Activated T-helper 2 cell treated with anti-CD3 and anti-CD28 coated beads, Interferon-gamma antibody, Interleukin-2, Interleukin-4, amounts not matched to agents 10 μg/mL and 5 μg/mL and 100 μg/mL, durations not matched to agents 14 hours and 24 hours and 36 hours (primary cell): ENCODE measurements around the gene FGF14. TPM values are rescaled to one million over a fixed set of nuclear protein-coding genes. Genes with fewer than 3 reads are reported as not detected.

Experiments used
- DNase-seq: peaks from one replicate; pipeline ENCODE4 v3.0.0; 2021; ENCODE audit warnings: low spot score
- H3K27ac Mint-ChIP-seq: one replicate; pipeline ENCODE4 v1.8.0; 2021; ENCODE audit warnings: mixed read lengths
- H3K27me3 Mint-ChIP-seq: one replicate; pipeline ENCODE4 v1.8.0; 2021; ENCODE audit warnings: low read depth, mixed read lengths
- H3K36me3 Mint-ChIP-seq: one replicate; pipeline ENCODE4 v1.8.0; 2021; ENCODE audit warnings: low read depth, mixed read lengths
- H3K4me1 Mint-ChIP-seq: one replicate; pipeline ENCODE4 v1.8.0; 2021; ENCODE audit warnings: low read depth, mixed read lengths
- H3K4me3 Mint-ChIP-seq: one replicate; pipeline ENCODE4 v1.8.0; 2021; ENCODE audit warnings: low read depth, mild to moderate bottlenecking, moderate library complexity, mixed read lengths
- H3K9me3 Mint-ChIP-seq: one replicate; pipeline ENCODE4 v1.8.0; 2021; ENCODE audit warnings: mixed read lengths
- intact Hi-C: fragments of 100-400 bp; cut with micrococcal nuclease; formaldehyde crosslinking; loops from one replicate; pipeline ENCODE4 v1.15.1; 2023
- total RNA-seq: library from RNA; stranded (reverse); gene quantifications from 2 replicates; pipeline ENCODE4 v1.2.3, GENCODE V29; 2022

Gene FGF14
- total RNA-seq, 1 donor from 2014 or later = not detected

DNA sequence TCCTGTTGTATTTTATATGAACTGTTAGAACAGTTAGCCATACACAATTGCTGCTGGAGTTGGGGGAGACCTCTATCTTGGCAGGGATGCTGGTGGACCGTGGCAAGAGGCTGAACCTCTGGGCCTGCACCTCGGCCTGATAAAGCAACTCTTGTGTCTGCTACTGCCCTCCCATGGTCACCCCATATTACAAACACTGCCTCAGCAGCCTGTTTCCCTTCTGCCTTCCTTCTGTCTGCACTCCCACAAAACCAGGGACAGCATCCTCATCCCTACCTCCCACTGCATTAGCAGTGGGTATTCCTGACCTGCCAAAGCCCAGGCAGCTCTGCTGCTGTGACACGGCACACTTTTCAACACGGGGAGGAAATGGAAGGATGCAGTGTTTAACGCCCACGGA lies 456.4 kb downstream of the FGF14 start:
- no peak overlapping the region for H3K27ac Mint-ChIP-seq
- no peak overlapping the region for H3K4me3 Mint-ChIP-seq
- intact Hi-C loops = no loop called here

DNA sequence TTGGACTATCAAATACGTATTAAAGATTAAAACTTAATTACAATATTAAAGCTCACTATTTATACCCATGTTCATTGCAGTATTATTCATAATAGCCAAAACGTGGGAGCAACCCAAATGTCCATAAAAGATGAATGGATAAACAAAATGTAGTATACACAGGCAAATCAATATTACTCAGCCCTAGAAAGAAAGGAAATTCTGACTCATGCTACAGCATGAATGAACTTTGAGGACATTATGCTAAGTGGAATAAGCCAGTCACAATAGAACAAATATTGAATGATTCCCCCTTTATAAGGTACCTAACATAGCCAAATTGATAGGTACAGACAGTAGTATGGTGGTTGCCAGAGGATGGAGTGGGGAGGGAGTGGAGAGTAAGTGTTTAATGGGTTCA lies 457.3 kb downstream of the FGF14 start:
- H3K4me3 Mint-ChIP-seq = no peak overlapping the region
- no peak overlapping the region for H3K27ac Mint-ChIP-seq
- no peaks in the 10 kb centered on the region for H3K36me3 Mint-ChIP-seq
- H3K4me1 Mint-ChIP-seq = no peaks in the 10 kb centered on the region
- no peak for DNase-seq
- intact Hi-C loops = loop anchor here (5.0 kb wide), 2 partner anchors 513 to 613 kb away; no protein-coding TSS in a partner anchor
- H3K9me3 Mint-ChIP-seq = no peaks in the 10 kb centered on the region
- no peaks in the 10 kb centered on the region for H3K27me3 Mint-ChIP-seq

More for the DNA sequence above, 456.4 kb downstream of the FGF14 start:
- H3K36me3 Mint-ChIP-seq = no peaks in the 10 kb centered on the region
- H3K9me3 Mint-ChIP-seq = no peaks in the 10 kb centered on the region
- no peaks in the 10 kb centered on the region for H3K27me3 Mint-ChIP-seq
- H3K4me1 Mint-ChIP-seq = no peaks in the 10 kb centered on the region
- DNase-seq = no peak

DNA sequence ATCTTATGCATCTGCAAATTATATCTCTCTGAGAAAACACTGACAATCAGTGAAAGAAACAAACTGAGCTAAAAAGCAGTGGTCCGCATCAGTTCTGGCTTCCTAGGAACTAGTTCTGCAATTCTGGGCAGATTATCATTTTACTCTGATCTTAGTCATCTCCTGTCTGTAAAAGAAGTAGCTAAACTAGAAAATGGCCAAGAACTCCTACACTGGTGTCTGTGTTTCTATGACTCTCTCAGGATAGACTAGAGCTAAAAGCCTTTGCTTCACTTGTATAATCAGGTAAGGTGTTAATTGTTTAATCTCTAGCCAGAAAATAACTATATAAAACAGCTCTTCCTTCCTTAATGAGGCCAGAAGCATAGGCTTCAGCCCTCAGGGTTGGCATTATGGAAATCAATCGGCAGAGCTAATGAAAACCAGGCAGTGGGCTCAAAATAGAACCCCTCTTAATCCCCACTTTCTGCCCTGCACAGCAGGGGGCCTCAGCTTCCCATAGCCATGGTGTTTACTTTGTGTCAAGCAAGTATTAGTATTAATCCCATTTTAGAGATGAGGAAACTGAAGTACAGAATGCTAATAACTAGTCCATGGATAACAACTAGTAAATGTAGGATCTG lies 459.2 kb downstream of the FGF14 start:
- H3K36me3 Mint-ChIP-seq = no peaks in the 10 kb centered on the region
- intact Hi-C loops = loop anchor here (5.0 kb wide), 2 partner anchors 515 to 615 kb away; no protein-coding TSS in a partner anchor
- no peaks in the 10 kb centered on the region for H3K27me3 Mint-ChIP-seq
- no peaks in the 10 kb centered on the region for H3K9me3 Mint-ChIP-seq
- no peak overlapping the region for H3K27ac Mint-ChIP-seq
- no peaks in the 10 kb centered on the region for H3K4me1 Mint-ChIP-seq
- no peak overlapping the region for H3K4me3 Mint-ChIP-seq
- no peak for DNase-seq

DNA sequence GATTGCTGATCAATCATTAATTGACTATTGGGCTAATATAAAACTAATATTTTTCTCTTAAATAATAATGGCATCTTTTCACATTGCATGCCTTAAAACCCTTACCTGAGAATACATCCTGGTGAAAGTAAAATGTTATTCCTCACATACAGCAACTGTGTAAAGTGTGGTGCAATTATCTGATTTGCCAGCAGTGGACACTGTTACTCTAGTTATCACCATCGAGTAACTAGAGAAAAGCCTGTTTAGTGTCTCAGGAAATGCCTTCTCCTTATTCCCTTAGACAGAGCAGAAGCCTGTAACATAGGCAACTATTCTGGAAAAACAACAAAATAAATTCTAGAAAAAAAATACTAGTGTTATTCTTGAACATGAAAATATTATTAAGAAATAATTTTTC lies 459.8 kb downstream of the FGF14 start:
- Mint-ChIP-seq H3K4me1 (no peaks in the 10 kb centered on the region), H3K36me3 (no peaks in the 10 kb centered on the region), H3K27me3 (no peaks in the 10 kb centered on the region), H3K27ac (no peak overlapping the region), H3K4me3 (no peak overlapping the region), H3K9me3 (no peaks in the 10 kb centered on the region)
- DNase-seq = no peak
- intact Hi-C loops = loop anchor here (5.0 kb wide), 2 partner anchors 515 to 615 kb away; no protein-coding TSS in a partner anchor

DNA sequence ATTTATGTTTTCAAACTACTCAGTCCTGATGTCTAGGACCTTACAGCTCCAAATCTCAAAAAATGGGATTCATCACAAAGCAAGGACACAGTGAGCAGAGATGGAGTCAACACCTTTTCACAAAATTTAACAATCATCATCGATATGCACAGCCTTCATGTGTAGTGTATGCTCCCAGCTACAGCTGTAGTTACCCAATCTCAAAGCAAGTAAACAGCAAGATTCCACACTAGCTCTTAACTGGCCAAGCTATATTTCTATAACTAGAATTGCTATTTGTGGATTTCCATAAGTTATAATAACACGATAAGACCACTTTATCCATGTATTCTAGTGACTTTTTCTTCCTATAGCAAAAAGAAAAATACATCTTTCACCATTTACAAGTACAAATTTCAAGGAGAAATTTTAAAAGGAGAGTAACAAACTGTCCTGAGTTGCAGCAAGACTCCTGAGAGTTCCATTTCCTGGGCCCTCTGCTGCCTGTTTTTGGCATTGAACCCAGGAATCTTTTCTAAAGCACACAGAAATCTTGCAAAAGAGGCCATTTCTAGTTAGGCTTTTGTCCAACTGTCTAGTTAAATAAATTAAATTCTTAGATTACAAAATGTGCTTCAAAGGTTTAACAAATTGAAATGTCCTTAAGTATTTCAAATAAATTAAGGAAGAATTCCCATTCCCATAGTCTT lies 460.6 kb downstream of the FGF14 start:
- H3K27ac Mint-ChIP-seq = no peak overlapping the region
- intact Hi-C loops = loop anchor here (5.0 kb wide), 2 partner anchors 516 to 616 kb away; no protein-coding TSS in a partner anchor
- no peaks in the 10 kb centered on the region for H3K36me3 Mint-ChIP-seq
- no peaks in the 10 kb centered on the region for H3K4me1 Mint-ChIP-seq
- H3K4me3 Mint-ChIP-seq = no peak overlapping the region
- no peaks in the 10 kb centered on the region for H3K9me3 Mint-ChIP-seq
- H3K27me3 Mint-ChIP-seq = no peaks in the 10 kb centered on the region
- DNase-seq = no peak

DNA sequence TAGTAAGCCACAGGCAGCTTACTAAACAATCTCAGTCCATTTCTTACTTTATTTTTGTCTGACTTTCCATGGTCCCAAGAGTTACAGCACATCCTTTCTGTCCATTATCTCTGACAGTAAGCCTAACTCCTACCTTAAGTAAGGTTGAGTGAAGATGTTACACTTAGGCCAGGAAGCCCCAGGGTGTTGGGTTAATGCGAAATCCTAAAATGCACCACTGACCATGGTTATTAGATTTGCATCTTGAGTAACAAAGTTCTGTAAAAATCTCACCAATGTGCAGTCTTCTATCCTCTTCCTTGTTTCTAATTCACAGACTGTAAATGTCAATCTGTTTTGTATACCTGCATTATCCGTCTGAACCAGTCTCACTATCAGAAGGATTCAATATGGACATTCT lies 462.5 kb downstream of the FGF14 start:
- no peak for DNase-seq
- Mint-ChIP-seq H3K9me3 (no peaks in the 10 kb centered on the region), H3K36me3 (no peaks in the 10 kb centered on the region), H3K4me3 (no peak overlapping the region), H3K27ac (no peak overlapping the region), H3K27me3 (no peaks in the 10 kb centered on the region), H3K4me1 (no peaks in the 10 kb centered on the region)
- intact Hi-C loops = no loop called here

DNA sequence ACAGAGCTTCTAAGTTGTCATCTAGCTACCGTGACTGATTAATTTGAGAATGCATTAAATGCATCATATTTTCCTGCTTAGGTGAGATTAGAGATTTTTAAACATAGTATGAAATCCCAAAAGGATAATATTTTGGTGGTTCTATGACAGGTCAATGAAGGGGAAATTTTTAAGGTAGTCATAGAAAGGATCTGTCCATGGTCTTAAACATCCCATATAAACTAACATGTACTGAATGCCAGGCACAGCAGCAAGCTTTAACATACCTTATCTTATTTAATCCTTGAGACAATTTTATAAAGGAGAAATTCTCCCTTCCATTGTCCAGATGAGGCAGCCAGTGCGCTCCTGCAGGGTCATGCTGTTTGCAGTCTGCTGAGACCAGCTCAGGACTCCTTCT lies 466.0 kb downstream of the FGF14 start:
- H3K4me3 Mint-ChIP-seq = no peak overlapping the region
- no peak overlapping the region for H3K27ac Mint-ChIP-seq
- intact Hi-C loops = no loop called here
- H3K36me3 Mint-ChIP-seq = no peaks in the 10 kb centered on the region
- no peaks in the 10 kb centered on the region for H3K9me3 Mint-ChIP-seq
- no peaks in the 10 kb centered on the region for H3K27me3 Mint-ChIP-seq
- H3K4me1 Mint-ChIP-seq = no peaks in the 10 kb centered on the region
- DNase-seq = no peak

DNA sequence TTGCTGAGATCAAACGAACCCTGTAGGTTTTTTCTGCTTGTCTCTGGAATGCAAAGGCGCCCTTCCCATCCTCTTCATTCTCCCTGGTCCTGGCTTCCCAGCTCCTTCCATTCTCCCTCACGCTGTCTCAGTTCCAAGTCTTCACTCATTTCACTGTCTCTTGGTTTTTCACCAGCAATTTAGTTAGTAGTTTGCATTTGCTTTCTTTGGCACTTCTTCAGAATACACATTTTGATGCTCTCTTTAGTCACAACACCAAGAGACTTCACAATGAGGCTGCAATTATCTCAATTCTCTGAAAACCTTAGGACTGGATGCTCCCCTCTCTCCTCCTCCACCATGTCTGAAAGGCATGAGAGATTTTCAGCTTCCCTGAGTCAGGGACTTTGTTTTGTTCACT lies 470.7 kb downstream of the FGF14 start:
- no peaks in the 10 kb centered on the region for H3K9me3 Mint-ChIP-seq
- no peak overlapping the region for H3K27ac Mint-ChIP-seq
- no peak overlapping the region for H3K4me3 Mint-ChIP-seq
- no peaks in the 10 kb centered on the region for H3K36me3 Mint-ChIP-seq
- H3K4me1 Mint-ChIP-seq = no peaks in the 10 kb centered on the region
- H3K27me3 Mint-ChIP-seq = no peaks in the 10 kb centered on the region
- intact Hi-C loops = no loop called here
- no peak for DNase-seq

DNA sequence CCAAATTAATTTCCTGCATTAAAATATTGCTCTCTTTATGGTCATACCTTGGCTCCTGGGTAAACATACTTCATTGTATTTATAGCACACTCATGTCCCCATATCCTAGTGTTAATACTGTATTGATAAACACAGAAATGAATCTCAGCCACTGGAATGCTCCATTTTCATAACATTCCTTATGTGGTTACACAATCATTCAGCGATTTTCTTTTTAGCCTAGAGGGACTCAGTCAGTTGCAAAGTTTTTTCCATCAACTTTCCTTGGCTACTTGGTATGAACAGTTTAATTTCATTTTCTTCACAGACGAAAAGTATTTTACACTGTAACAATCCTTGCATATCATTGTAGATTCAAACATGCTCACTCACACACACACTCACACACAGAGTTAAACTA lies 471.5 kb downstream of the FGF14 start:
- Mint-ChIP-seq H3K4me1 (no peaks in the 10 kb centered on the region), H3K27me3 (no peaks in the 10 kb centered on the region), H3K27ac (no peak overlapping the region), H3K36me3 (no peaks in the 10 kb centered on the region), H3K9me3 (no peaks in the 10 kb centered on the region), H3K4me3 (no peak overlapping the region)
- intact Hi-C loops = no loop called here
- DNase-seq = no peak

DNA sequence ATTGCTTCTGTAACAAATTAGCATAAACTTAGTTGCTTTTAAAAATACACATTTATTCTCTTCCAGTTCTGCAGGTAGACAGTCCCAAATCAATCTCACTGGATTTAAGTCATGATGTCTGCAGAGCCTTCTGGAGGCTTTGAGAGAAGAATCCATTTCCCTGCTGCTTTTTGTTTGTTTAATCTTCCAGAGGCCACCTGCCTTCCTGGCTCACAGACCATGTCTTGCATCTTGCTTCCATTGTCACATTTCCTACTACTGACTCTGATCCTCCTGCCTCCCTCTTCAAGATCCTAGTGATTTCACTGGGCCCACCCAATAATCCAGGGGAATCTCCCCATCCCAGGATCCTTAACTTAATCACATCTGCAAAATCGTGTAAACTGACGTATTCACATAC lies 476.1 kb downstream of the FGF14 start:
- peaks cover 8% of the 10 kb centered on the region for H3K27me3 Mint-ChIP-seq
- no peak overlapping the region for H3K27ac Mint-ChIP-seq
- no peaks in the 10 kb centered on the region for H3K36me3 Mint-ChIP-seq
- H3K4me3 Mint-ChIP-seq = no peak overlapping the region
- H3K9me3 Mint-ChIP-seq = no peaks in the 10 kb centered on the region
- intact Hi-C loops = no loop called here
- no peak for DNase-seq
- H3K4me1 Mint-ChIP-seq = no peaks in the 10 kb centered on the region

DNA sequence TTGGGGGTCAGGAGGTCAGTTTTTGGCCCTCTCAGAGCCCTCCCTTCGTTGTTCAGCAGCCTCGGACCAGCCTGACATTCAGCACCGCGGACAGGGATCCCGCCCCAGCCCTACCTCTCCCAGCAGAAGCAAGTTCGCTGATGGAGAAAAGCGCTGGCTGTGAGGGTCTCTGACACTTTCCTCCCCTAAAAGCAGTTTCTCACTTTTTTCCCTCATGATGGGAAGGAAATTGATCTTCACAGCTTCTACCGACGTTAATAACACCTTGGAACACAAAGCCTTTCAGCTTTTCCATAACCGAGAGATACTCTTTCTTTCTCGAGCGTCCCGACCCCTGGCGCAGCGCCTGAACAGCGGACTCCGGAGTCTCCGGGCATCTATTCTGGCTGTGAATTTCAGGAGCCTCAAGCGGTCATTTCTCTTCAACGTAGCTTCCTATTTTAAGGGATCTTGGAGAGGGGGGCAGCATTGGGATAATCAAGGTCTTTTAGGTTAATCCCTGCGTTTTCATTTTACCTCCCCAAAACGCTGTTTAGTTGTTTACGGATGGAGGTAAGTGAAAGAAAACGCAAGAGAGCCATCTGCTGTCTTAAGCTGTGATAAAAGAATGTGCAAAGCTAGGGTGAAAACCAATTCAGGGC lies 482.2 kb downstream of the FGF14 start:
- H3K27ac Mint-ChIP-seq = no peak overlapping the region
- intact Hi-C loops = loop anchor here (5.0 to 10.0 kb wide), 2 partner anchors 505 to 1947 kb away; partner anchors contain the start of genes NALCN and ZIC5
- no peaks in the 10 kb centered on the region for H3K36me3 Mint-ChIP-seq
- H3K27me3 Mint-ChIP-seq = peaks cover 51% of the 10 kb centered on the region
- H3K9me3 Mint-ChIP-seq = no peaks in the 10 kb centered on the region
- no peak overlapping the region for H3K4me3 Mint-ChIP-seq
- no peaks in the 10 kb centered on the region for H3K4me1 Mint-ChIP-seq
- no peak for DNase-seq

DNA sequence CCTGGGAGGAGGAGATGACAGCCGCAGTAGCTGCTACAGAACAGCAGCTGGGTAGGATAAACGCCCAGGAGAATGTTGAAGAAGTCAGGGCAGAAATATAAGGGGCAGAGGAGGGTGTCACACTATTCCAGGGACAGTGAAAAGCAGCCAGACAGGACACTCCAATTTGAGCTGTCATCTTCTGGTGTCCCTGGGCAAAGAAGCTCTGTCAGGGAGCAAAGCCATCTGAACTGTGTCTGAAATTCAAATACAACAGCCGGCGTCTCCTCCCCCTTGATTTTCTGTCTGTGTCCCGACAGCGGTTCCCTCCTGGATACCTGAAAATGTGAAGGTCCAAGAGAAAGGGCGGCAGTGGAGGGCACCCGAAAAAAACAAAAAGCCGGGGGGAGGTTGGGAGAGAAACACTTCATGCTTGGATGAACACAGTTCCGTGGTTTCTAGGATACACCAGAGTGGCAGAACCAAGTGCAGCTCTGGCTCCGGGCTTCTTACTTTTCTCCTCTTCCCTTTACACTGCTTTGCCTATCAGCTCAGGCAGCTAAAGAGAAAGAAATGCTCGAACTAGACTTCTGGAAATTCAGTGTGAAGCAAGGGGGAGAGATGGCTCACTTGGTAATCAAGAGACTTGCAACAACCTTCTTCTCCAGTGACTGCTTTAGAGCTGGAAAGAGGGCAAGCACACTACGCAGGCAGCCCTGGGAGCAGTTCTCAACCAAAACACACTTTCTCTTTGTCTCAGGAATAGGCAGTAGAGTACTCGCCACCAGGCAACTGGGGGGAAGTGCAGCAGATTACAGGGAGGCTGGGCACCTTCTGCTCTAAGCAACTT lies 483.8 kb downstream of the FGF14 start:
- no peak overlapping the region for H3K27ac Mint-ChIP-seq
- no peak overlapping the region for H3K4me3 Mint-ChIP-seq
- H3K4me1 Mint-ChIP-seq = no peaks in the 10 kb centered on the region
- intact Hi-C loops = loop anchor here (5.0 to 10.0 kb wide), 2 partner anchors 503 to 1946 kb away; partner anchors contain the start of genes NALCN and ZIC5
- H3K36me3 Mint-ChIP-seq = no peaks in the 10 kb centered on the region
- no peak for DNase-seq
- no peaks in the 10 kb centered on the region for H3K9me3 Mint-ChIP-seq
- H3K27me3 Mint-ChIP-seq = peaks cover 58% of the 10 kb centered on the region
